Breast epithelium (tissue), 4 donors: Measurements from ENCODE around the gene MAML3. TPM values are rescaled to one million over a fixed set of nuclear protein-coding genes. Genes with fewer than 3 reads are reported as not detected.

ENCODE experiments used
- DNase-seq, 2 donors: peaks; one replicate each; pipeline ENCODE4 v3.0.0-alpha.2; 2019; ENCODE audit warnings: low spot score in 2 of 2
- H3K27ac ChIP-seq, 2 donors: fragments of 200-600 bp; sonication (generic) in 1 of 2; one replicate each; pipeline ENCODE4 v1.5.1; 2016 to 2019; ENCODE audit warnings: mild to moderate bottlenecking in 1 of 2
- H3K27me3 ChIP-seq, 2 donors: fragments of 200-600 bp; sonication (generic) in 1 of 2; one replicate each; pipeline versions ENCODE4 v1.5.1 to v1.6.0; 2017 to 2019; ENCODE audit warnings: control low read depth in 1 of 2, mild to moderate bottlenecking in 1 of 2
- H3K36me3 ChIP-seq: fragments of 200-600 bp; one replicate; pipeline ENCODE4 v1.5.1; 2019
- H3K4me1 ChIP-seq, 2 donors: fragments of 200-600 bp; sonication (generic); one replicate each; pipeline ENCODE4 v1.5.1; 2016 to 2019; ENCODE audit warnings: control low read depth in 1 of 2
- H3K4me3 ChIP-seq, 3 donors: fragments of 200-600 bp; sonication (generic); 1 replicate in 2 of 3; 2 replicates in 1 of 3; pipeline ENCODE4 v1.5.1; 2016 to 2019; ENCODE audit warnings: mild to moderate bottlenecking in 3 of 3, moderate library complexity in 2 of 3
- H3K9me3 ChIP-seq, 2 donors: fragments of 200-600 bp; sonication (generic) in 1 of 2; one replicate each; pipeline ENCODE4 v1.5.1; 2016 to 2019; ENCODE audit warnings: control low read depth in 1 of 2
- POLR2A ChIP-seq: fragments of 450-650 bp; IDR thresholded peaks from one replicate; pipeline ENCODE4 v1.6.1; 2016; ENCODE audit warnings: antibody characterized with exemption, mild to moderate bottlenecking, moderate library complexity
- POLR2AphosphoS5 ChIP-seq, 3 donors: sonication (generic); formaldehyde crosslinking; IDR thresholded peaks; one replicate each; pipeline ENCODE4 v1.6.1; 2017; ENCODE audit warnings: antibody characterized with exemption in 3 of 3
- intact Hi-C: fragments of 100-400 bp; cut with DNase I; formaldehyde crosslinking; loops from one replicate; pipeline ENCODE4 v1.15.1; 2023; ENCODE audit warnings: low total_unique reads
- total RNA-seq, 3 donors: library from RNA; depleted of rRNA; stranded (reverse); fragments of >200 nt; gene quantifications; one replicate each; pipeline ENCODE4 v1.1.0, GENCODE V29; 2016
- TF ChIP-seq, protein P1 (sequence below), 3 donors: fragments of 450-650 bp; IDR thresholded peaks; one replicate each; pipeline ENCODE4 v1.5.1; 2016 to 2017; ENCODE audit warnings: antibody characterized with exemption in 3 of 3, mild to moderate bottlenecking in 3 of 3, moderate library complexity in 3 of 3

MAML3 gene
- total RNA-seq, 3 donors from 2014 or later, result 5.0 to 16.8 (median 11.1) TPM

DNA sequence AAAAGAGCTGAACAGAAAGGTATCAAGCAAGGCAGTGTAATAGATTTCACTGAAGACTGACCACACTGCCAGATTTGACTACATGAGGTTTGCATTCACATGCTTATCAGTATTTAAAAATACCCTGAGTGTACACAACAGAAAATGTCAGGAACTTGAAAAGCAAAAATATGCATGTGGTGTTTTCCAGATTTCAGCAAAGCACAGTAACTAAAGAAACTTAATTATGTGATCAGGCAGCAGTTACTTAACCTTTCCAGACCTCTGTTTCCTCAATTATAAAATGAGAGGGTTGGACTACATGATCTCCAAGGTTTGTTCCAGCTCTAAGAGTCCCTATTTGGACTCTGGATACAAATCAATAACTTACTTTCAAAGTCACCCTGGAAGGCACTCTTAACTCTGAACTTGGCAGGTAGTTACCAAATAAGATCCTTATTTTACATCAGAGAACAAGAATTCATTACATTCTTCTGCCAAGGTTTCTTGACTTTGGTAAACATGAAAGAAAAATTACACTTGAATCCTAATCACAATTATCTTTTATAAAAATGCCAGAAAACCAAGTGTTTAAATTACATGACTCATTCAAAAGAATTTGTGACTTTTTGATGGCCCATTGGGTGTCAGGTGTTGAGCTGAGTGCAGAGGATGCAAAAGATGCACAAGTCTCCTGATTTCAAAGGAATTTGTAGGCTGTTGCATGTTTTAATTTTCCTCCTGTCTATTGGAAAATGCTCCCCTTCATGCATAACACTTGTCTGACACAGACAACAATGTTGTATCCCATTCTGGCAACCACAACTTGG lies 246.8 kb downstream of the MAML3 start:
- no peak for DNase-seq
- no peak overlapping the region for H3K4me3 ChIP-seq
- TF ChIP-seq POLR2AphosphoS5 (IDR thresholded peaks at IDR 0.05), result no peak
- no peaks in the 10 kb centered on the region for H3K9me3 ChIP-seq
- H3K27ac ChIP-seq, result no peak overlapping the region
- no peaks in the 10 kb centered on the region for H3K36me3 ChIP-seq
- no peaks in the 10 kb centered on the region for H3K4me1 ChIP-seq
- H3K27me3 ChIP-seq, result no peaks in the 10 kb centered on the region
- intact Hi-C loops, result loop anchor here (10.0 kb wide), 1 partner anchor 68 kb away; no protein-coding TSS in a partner anchor

DNA sequence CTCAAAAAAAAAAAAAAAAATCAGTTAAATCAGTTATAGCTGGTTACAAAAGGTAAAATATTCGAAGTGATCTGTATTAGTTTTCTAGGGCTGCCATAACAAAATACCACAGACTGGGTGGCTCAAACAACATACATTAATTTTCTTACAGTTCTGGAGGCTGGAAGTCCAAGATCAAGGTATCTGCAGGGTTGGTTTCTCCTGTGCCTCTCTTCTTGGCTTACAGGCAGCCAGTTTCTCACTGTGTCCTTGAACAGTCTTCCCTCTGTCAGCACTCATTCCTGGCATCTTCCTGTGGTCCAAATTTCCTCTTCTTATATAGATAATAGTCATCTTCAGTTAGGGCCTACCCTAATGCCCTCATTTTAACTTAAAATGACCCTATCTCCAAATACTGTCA lies 248.5 kb downstream of the MAML3 start:
- Histone ChIP-seq H3K4me1 (no peaks in the 10 kb centered on the region), H3K4me3 (no peak overlapping the region), H3K27me3 (no peaks in the 10 kb centered on the region), H3K36me3 (no peaks in the 10 kb centered on the region), H3K27ac (no peak overlapping the region), H3K9me3 (no peaks in the 10 kb centered on the region)
- intact Hi-C loops, result loop anchor here (10.0 kb wide), 1 partner anchor 69 kb away; no protein-coding TSS in a partner anchor
- no peak for DNase-seq
- TF ChIP-seq POLR2AphosphoS5 (IDR thresholded peaks at IDR 0.05) (no peak), POLR2A (no peak)
- TF ChIP-seq, protein P1, sequence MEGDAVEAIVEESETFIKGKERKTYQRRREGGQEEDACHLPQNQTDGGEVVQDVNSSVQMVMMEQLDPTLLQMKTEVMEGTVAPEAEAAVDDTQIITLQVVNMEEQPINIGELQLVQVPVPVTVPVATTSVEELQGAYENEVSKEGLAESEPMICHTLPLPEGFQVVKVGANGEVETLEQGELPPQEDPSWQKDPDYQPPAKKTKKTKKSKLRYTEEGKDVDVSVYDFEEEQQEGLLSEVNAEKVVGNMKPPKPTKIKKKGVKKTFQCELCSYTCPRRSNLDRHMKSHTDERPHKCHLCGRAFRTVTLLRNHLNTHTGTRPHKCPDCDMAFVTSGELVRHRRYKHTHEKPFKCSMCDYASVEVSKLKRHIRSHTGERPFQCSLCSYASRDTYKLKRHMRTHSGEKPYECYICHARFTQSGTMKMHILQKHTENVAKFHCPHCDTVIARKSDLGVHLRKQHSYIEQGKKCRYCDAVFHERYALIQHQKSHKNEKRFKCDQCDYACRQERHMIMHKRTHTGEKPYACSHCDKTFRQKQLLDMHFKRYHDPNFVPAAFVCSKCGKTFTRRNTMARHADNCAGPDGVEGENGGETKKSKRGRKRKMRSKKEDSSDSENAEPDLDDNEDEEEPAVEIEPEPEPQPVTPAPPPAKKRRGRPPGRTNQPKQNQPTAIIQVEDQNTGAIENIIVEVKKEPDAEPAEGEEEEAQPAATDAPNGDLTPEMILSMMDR (IDR thresholded peaks at IDR 0.05), result no peak

DNA sequence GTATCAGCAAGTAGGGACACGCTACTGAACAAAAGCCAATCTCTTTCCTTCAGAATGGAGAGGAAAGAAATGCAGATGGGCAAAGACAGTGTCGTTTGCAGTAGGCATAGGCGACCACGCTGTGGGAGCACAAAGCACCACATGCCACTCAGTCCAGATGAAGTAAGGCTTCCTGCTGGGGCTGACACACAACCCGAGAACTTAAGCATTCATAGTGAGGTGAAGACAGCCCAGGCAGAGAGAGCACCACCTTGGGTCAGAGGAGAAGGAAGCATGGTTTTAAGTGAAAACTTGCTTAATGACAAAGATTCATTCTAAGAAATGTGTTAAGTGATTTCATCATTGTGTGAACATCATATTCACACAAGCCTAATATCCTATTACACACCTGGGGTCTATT lies 249.6 kb downstream of the MAML3 start:
- H3K27me3 ChIP-seq, result no peaks in the 10 kb centered on the region
- intact Hi-C loops, result loop anchor here (10.0 kb wide), 1 partner anchor 70 kb away; no protein-coding TSS in a partner anchor
- H3K4me3 ChIP-seq, result no peak overlapping the region
- no peaks in the 10 kb centered on the region for H3K9me3 ChIP-seq
- no peaks in the 10 kb centered on the region for H3K4me1 ChIP-seq
- no peak overlapping the region for H3K27ac ChIP-seq
- TF ChIP-seq POLR2A, result no peak
- TF ChIP-seq POLR2AphosphoS5 (IDR thresholded peaks at IDR 0.05), result no peak
- TF ChIP-seq, protein P1 (IDR thresholded peaks at IDR 0.05), result no peak
- H3K36me3 ChIP-seq, result no peaks in the 10 kb centered on the region
- DNase-seq, result no peak

DNA sequence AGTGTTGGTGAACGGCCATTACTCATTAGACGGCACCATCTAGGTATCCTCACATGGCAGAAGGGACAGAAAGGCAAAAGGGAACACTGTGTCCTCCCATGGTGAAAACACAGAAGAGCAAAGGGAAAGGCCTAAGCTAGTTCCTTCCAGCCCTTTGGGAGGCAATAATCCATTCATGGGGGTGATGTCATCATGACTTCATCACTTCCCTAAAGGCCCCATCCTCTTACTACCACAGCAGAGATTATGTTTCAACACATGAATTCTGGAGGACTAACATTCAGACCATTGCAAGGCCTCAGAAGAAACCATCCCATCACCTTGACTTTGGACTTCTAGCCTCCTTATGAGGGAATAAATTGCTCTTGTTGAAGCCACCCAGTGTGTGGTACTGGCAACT lies 250.1 kb downstream of the MAML3 start:
- Histone ChIP-seq H3K9me3 (no peaks in the 10 kb centered on the region), H3K27me3 (no peaks in the 10 kb centered on the region), H3K27ac (no peak overlapping the region), H3K36me3 (no peaks in the 10 kb centered on the region), H3K4me3 (no peak overlapping the region), H3K4me1 (no peaks in the 10 kb centered on the region)
- TF ChIP-seq, protein P1 (IDR thresholded peaks at IDR 0.05), result no peak
- TF ChIP-seq POLR2AphosphoS5 (IDR thresholded peaks at IDR 0.05), result no peak
- no peak for TF ChIP-seq POLR2A
- intact Hi-C loops, result loop anchor here (10.0 kb wide), 1 partner anchor 71 kb away; no protein-coding TSS in a partner anchor
- DNase-seq, result no peak

DNA sequence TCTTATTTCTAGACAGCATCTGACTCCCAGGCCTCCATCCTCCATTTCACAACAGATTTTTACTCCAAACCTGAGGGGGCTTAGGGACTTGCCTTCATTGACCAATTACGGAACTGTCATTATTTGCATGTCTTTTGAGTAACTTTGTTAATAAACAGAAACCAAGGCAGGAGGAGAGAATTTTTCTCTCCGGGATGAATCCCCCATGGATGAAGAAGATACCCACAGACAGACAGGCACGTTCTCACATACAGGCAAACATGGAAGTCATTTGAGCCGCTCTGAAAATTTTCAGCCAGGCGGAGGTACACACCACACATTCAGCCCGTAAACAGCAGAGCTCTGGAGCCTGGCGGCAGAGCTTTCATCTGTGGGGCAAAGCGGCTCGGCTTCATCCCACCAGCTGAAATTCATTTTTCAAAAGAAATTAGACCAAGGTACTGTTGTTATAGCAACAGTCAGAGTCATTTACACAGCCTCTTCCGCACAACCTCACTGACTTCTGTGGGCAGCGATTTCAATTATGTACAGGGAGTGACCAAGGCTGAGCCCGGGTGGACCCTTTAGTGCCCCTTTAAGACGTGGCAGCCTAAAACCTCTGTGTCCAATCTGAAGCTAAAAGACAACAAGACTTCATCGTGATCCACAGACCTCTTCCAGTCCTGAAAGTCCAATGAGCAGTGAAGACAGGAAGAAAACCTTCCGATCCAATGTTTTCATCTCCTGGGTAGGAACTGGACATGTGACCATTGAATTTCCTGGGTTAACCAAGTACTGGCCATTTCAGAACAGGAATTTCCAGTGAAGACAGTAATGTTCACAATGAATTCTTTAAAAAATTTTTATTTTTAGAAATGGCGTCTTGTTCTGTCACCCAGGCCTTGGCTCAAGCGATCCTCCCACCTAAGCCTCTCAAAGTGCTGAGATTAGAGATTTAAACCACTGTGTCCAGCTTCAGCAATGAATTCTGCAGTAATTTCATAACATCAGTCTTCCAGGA lies 251.4 kb downstream of the MAML3 start:
- Histone ChIP-seq H3K4me1 (no peaks in the 10 kb centered on the region), H3K36me3 (no peaks in the 10 kb centered on the region), H3K27me3 (no peaks in the 10 kb centered on the region), H3K9me3 (no peaks in the 10 kb centered on the region), H3K4me3 (peak overlapping the region; percentile 35 to 63 (median 38)), H3K27ac (peak overlapping the region; percentile 51 to 79)
- no peak for DNase-seq
- intact Hi-C loops, result loop anchor here (10.0 kb wide), 1 partner anchor 72 kb away; no protein-coding TSS in a partner anchor
- TF ChIP-seq POLR2A (no peak), POLR2AphosphoS5 (IDR thresholded peaks at IDR 0.05) (no peak)
- TF ChIP-seq, protein P1 (IDR thresholded peaks at IDR 0.05), result no peak
